Activated T-cell treated with anti-CD3 and anti-CD28 coated beads for 24 hours (primary cell): Measurements from ENCODE around the gene KPNA1.

Experiments used
- DNase-seq: peaks from one replicate; pipeline ENCODE4 v3.0.0-alpha.2; 2020; ENCODE audit warnings: low read depth

The KPNA1 gene

DNA sequence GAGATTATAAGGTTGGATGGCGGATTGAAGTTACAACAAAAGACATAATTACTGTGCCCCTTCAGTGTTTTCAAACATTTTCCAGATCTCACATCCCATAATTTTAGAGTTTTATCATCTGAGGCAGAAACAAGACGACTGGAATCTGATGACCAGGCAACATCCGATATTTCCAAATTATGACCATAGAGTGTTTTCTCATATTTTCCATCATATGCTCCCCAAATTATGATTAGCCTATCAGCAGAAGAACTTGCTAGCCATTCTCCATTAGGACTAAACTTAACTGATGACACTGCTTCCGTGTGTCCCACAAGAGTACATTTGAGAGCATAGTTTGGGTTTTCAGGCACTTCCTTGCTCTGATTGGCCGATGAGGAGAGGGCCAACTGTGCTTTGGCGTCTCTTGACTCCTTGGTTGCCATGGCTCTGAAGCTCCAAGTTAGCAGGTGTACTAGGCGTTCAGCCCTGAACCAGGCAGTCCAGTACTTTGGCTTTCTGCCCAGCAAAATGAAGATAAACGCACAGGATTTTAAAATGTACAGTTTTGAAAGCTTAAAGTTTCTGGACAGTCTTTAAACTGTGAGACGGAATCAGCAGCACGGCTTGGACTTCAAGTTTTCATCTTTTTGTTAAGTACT is 99.5 kb downstream of the KPNA1 start:
- peak; percentile 26 for DNase-seq

DNA sequence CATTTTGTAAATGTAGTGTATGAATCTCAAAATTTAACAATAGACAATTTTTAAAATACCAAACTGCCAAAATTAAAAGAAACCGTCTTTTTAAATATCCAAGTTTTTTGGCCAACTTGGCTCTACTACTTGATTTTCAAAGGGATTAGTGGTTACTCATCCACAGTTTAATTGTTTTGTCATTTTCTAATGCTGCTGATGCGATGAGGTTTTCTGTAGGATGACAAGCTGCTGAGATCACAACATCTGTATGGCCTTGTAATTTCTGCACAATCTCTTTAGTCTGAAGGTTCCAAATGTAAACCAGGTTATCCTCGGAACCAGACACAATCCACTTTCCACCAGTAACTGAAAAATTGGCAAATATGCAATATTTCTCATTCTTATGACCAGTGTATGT is 100.3 kb downstream of the KPNA1 start:
- no peak for DNase-seq

DNA sequence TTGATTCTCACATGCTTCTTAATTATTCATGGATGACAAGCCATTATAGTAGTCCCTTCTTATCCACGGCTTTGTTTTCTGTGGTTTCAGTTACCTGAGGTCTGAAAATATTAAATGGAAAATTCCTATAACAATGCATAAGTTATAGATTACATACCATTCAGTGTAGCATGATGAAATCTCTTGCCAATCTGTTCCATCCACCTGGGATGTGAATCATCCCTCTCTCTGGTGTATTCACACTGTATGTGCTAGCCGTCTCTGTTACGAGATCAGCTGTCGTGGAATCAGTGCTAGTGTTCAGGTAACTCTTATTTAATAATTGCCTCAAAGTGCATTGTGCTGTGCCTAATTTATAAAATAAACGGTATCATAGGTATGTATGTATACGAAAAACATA is 104.1 kb downstream of the KPNA1 start:
- no peak for DNase-seq

DNA sequence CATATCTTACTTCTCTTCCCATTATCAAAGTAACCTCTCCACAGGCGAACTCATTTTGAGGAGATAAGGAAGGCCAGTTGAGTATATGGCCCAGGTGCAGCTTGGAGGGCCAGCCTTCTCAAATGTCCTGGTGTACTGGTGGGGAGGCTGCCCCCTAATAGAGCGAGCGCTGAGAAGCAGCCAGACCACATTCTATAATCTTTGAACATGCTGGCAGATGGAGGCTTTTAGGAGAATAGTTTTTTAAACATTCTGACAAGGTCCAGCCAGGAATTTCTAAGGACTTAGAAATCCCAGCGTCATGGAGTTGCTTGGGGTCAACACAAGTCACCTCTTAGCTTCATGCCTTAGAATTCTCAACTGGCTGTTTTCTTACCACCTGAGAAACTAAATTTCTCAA is 104.6 kb downstream of the KPNA1 start:
- DNase-seq: no peak

DNA sequence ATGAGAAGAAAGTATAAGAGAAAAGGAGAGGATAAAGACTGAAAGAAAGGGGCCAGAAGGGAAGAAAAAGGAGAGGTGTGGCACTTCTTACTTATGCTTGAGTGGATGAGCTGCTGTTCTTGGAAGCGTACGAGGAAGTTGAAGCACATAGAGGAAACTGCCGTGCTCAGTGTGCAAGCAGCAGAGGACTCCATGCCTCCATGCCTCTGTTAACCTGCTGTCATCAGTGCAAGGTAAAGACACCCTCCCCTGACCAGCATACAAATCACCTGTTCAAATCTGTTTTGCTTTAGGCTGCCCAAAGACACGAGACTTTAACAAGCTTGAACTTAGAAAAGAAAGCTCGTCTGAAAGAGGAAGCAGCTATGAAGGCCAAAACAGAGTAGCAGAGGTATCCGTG is 105.3 kb downstream of the KPNA1 start:
- DNase-seq: no peak

DNA sequence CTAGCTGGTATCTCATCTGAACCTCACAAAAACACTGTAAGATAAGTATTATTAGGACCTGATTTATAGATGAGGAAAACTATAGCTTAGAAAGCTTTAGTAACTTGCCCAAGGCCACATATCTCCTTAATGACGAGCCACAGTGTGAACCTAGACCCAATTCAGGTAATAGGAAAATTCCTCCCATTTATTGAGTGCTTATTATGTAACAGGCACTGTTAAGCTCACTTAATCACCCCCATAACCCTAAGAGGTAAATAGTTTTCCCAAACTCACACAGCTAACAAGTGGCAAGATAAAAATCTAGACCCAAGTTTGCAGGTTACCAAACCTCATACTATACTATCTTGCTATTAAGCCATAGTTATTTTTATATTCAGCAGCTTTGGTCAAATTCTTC is 106.8 kb downstream of the KPNA1 start:
- no peak for DNase-seq

DNA sequence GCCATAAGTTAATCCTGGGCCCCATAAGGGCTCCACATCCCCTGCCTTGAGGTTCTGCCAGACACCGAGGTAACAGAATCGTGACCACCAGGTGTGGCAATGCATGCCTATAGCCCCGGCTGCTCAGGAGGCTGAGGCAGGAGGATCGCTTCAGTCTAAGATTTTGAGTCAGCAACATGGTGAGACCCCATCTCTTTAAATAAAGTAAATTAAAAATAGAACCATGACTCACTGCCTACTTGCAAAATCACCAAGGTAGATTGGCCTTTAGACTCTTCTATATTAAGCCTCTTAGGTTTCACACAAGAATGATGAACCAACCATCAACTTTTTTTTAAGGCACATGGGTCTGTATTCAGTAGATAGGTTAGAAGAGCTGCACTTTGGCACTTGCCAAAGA is 108.5 kb downstream of the KPNA1 start:
- no peak for DNase-seq

DNA sequence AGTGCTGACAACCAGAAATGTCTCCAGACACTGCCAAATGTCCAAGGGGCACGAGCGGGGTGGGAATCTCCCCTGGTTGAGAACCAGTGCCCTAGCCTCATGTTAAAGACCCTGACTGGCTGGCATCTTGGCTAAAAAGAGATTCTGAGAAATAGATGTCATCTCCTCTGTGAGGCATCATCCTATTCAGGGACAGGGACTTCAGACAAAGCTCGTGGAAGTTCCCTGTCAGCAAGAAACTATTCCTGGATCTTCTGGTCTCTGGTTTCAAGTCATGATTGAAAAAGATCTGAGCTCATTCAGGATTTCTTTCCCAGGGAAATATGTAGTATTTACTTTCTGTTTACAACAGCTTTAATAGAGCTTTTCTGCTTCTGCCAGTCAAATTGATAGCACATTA is 109.7 kb downstream of the KPNA1 start:
- no peak for DNase-seq

DNA sequence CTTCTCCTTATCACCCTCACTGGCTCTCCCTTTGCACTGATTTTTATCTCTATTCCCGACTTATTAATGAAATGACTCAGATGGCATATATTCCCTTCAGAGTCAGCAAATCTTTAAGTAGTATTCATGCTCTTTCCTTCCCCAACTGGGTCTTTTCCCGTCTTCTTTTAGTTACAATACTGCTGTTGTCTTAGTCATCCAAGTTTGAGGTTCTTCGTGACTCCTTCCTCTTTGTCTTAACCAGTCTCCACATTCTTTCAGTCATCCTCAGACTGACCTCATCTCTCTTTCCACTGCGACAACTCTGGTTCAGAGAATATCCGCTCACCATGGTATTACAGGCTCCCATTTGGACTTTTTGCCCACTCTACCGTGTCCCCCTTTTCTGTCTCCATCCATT is 111.2 kb downstream of the KPNA1 start:
- DNase-seq: no peak

DNA sequence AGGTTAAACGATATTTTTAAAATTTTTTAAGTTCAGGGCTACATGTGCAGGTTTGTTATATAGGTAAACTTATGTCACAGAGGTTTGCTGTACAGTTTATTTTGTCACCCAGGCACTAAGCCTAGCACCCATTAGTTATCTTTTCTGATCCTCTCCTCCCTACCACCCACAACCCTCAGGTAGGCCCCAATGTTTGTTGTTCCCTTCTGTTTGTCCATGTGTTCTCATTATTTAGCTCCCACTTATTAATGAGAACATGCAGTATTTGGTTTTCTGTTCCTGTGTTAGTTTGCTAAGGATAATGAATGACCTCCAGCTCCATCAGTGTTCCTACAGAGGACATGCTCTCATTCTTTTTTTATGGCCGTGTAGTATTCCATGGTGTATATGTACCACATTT is 115.8 kb downstream of the KPNA1 start:
- no peak for DNase-seq

DNA sequence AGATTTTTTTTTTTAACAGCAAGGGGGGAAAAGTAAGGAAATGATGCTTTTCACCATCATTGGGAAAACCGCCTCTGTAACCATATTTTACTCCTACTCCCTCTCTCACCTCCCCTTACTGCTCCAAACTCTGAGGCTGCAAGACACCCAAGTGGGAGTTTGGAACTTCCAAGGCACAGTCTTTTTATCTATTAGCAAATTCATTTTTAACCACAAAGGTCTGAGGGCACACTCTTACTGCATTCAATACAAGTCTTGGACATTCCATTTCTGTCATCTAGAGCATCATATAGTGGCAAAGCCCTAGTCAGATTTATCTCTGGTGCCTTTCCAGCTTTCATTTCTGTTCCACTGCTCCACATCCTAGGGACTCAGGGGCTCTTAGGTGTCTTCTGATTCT is 117.5 kb downstream of the KPNA1 start:
- no peak for DNase-seq

DNA sequence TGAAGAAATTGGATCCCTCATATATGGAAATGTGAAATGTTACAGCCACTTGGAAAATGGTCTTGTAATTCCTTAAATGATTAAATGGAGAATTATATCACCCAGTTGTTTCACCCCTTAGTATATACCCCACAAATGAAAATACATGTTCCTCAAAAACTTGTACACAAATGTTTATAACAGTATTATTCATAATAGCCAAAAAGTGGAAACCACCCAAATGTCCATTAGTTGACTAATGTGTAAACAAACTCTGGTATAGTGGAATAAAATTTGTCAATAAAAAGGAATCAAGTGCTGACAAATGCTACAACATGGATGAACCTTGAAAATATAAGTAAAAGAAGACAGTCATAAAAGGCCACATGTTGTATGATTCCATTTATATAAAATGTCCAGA is 118.2 kb downstream of the KPNA1 start:
- DNase-seq: no peak

DNA sequence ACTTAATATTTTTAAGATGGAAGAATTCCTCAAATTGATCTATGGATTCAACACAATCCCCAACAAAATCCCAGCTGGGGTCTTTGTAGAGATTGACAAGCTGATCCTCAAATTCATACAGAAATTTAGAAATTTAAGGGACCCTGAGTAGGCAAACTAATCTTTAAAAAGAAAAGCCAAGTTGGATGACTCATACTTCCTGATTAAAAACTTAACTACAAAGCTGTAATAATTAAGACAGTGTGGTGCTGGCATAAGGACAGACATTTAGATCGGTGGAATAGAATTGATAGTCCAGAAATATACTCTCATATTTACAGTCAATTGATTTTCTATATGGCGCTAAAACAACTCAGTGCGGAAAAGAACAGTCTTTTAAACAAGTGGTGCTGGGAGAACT is 119.2 kb downstream of the KPNA1 start:
- DNase-seq: no peak

DNA sequence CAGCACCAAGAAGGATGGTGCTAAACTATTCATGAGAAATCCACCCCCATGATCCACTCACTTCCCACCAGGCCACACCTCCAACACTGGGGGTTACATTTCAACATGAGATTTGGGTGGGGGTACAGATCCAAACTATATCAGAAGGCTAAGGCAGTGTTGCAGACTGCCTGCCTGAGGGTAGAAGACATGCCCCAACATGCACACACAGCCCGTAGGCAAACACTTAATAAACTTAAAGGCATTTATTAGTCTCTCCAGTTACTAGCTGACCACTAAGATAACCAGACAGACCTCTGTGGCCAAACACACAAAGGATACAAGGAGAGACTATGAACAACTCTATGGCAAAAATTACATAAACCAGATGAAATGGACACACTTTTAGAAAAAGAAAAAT is 120.6 kb downstream of the KPNA1 start:
- DNase-seq: no peak

DNA sequence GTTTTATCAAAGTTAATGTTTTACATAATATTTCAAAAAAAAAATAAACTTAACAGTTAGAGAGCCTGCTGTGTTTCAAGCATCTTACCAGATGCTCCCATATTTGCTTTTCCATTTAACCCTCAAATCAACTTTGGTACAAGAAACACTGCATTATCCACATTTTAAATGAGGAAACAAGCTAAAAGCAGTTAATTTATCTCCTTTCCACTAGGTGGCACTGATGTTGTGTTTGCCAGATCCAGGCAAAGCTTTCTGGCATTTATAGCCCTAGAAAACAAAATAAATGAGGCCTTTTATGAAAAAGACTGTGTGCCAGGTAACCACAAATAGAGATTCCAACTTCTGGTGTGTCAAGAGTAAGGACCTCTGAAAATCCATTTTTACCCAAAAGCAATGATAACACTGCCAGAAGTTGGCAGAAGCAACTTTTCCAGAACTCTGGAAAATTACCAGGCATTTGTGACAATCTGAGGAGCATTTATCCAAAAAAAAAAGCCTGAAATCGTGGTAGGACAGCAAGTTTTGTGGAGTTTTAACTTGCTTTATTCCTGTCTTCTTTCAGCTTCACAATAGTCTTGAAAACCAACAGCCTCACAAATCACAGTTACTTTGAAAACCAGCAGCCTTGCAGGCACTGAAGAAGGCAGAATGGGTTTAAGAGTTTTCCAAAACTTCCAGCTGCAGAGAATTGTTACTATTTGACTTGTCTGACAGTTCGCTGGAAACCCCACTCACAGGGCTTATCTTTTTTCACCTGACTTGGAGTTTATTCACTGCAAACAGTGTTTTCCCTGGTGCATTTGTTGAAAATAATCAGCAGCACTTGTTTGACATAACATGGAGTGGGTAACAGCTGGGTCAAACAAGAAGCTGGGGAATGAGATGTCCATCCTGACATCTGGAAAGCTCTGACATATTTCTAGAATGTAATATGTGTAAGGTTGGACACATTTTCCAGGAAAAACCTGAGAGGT is 121.6 kb downstream of the KPNA1 start:
- no peak for DNase-seq

DNA sequence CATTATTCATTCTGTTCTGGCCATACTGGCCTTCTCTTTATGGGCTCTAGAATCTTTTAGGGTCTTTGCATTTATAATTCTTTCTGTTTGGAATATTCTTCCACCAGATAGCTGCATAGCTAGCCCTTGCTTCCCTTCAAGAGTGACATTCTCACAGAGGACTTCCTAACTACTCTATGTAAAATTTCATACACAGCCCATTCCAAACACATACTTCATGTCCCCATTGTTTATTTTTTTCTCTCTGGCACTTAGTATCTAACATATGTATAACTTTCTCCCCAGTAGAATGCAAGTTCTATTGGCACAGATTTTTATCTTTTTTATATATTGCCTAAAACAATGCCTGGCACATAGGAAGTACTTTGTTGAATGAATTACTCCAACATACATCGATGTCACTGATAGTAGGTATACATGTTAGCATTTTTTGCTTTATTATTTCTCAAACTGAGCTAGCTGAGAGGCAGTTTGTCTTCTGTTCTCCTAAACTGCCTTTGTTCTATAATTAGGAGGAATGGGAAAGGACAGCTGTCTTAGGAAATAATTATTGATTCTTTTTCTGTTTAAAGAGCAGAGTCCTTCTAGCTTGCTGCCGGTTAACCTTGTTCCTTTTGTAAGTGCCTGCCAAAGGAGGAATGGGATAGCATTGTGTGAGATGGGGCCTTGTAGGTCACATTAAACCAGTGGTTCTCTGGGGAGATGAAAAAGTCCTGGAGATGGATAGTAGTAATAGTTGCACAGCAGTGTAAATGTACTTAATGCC is 122.9 kb downstream of the KPNA1 start:
- no peak for DNase-seq

DNA sequence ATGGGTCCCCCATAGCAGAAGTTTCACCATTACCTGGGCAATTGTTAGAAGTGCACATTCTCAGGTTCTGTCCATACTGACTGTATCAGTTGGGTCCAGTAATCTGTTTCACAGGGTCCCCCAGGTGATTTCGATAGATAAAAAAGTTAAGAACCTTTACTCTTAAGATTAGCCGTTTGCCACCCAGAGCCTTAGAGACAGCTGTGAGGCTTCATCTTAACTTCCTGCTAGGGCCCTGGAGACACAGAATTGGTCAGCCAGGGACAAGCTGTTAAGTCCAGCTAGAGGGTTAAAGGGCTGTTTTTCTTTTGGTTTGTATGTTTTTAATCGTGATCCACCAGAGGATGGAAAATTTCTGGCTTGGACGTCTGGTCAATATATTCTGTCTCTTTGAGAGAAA is 124.1 kb downstream of the KPNA1 start:
- no peak for DNase-seq

DNA sequence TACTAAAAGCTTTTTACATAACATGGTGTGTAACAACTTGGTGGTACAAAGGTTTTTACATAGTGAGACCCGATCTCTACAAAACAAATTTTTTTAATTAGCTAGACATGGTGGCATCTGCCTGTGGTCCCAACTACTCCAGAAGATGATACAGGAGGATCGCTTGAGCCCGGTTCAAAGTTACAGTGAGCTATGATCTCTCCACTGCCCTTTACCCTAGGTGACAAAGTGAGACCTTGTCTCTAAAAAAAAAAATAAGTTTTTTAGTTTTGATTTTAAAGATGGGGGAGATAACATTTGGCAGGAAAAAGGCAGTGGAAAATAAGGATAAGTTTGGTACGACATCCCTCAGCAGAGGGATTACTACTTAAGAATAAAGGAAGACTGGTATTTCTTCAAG is 124.8 kb downstream of the KPNA1 start:
- no peak for DNase-seq

DNA sequence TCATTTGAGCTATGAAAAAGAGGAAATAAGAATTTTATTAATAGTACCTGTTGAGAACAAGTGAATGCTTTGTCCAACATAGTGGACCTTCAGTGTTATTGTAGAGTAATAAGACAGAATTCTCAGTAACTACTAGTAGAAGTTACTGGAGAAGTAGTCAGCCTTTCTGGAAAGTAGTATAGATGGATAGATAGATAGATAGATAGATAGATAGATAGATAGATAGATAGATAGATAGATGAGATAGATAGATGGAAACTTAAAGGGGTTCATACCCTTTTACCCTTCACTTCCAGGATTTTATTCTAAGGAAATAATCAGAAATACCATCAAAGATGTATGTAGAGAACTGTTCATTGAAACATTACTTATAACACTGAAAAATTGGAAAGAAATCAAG is 125.5 kb downstream of the KPNA1 start:
- no peak for DNase-seq

DNA sequence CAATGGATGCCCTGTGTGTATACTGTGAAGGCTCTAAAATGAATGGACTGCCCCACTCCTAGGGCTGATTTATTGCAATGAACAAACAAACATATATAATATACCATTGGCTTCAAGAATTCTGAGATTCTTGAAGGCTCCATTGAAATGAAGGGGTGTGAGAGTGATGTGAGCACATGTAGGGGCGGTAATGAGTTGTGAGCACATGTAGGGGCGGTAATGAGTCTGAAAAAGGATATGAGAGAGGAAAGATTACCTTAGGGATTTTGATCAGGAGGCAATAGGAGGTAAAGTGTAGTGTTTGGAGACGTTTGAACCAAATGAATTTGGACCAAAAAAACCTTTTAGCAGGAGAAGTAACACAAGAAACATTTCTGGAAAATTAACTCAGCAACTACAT is 127.0 kb downstream of the KPNA1 start:
- no peak for DNase-seq

DNA sequence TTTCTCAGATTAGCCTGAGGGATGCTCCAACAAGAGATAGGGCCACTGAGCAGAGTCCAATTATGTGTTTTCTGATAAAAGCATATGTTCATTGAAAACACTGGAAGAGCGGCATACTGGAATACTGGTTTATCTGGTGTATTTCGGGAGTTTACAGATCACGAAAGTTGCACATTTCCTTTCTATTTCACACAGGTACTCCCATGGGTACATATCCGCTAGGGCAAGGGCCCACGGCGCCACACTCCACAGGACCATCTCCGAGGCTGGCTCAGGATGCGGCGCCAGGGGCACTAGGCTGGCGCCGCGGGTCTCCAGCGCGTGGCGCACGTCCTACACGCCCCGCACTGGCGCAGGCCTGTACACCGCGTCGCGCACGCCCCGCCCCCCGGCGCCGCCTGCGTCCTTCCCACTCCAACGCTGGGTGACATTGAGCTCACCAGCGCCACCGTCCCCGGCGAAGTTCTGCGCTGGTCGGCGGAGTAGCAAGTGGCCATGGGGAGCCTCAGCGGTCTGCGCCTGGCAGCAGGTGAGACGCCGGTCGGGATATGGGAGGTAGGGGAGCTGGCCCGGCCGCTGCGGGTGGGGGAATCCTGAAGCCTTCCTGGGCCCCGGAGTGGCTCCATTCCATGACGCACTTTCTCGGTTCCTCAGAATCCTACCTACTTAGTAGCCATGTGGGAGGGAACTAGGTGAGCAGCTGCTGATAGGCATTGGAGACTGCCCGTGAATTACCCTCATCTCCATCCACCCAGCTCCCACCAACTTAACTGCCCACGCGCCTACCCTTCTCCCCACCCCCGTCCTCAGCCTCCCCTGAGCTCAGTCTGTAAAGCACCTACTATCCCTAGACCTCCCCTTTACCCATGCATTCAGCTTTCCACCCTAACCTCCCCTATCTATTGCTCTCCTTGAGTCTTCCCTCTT is 130.7 kb downstream of the KPNA1 start, which contains the start of gene FAM162A:
FAM162A (plus strand) TSS at position 412 of the 927 bp plus-strand sequence; CDS start at position 496, 84 bp downstream.
- peak; percentile 88 for DNase-seq
